Activated CD4-positive, alpha-beta T cell treated with anti-CD3 and anti-CD28 coated beads for 24 hours (primary cell): ENCODE data around the gene METTL21C.

Experiments used
- DNase-seq, 2 donors: peaks; one replicate each; pipeline ENCODE4 v3.0.0-alpha.2; 2020; ENCODE audit warnings: low read depth in 2 of 2

METTL21C gene

DNA sequence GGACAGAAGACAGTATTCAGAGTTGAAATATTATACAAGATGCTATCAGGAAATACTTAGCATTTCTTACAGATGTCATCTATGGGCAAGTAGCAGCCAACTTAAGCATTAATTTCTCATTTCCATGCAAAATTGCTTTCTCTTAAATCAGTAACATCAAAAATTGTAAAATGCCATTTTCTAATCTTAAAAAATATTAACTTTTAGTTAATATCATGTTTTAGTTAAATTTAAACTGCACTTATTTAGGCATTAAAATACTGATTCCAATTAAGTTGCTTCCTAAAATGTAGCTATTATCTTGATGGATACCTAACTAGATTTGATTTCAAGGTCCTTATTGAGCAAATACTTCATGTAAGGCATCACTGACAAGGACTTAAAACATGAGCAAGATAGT lies 27.8 kb downstream of the METTL21C start:
- no peak for DNase-seq

- no peak for DNase-seq
Observed at GRCh38 chr13:102659168-102659713, 35.6 kb downstream of the METTL21C start.

DNA sequence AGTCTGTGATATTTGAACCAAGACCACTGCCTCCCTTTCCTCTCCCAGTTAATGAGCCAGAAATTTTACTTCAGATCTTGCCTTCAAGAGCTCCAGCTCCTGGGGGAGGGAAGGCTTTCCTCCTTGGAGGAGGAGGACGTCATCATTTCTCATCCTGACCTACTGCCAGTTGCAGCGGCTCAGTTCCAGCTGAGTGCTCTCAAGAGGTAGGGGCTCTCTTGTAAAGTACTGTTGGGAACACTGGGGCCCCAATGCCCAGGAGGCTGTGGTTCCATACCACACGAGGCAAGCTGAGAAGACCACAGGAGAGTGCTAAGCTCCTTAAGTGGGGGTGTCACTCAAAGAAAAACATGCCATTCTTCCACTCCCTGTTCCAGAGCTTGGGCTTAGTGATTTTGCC lies 36.2 kb downstream of the METTL21C start:
- DNase-seq, result no peak

DNA sequence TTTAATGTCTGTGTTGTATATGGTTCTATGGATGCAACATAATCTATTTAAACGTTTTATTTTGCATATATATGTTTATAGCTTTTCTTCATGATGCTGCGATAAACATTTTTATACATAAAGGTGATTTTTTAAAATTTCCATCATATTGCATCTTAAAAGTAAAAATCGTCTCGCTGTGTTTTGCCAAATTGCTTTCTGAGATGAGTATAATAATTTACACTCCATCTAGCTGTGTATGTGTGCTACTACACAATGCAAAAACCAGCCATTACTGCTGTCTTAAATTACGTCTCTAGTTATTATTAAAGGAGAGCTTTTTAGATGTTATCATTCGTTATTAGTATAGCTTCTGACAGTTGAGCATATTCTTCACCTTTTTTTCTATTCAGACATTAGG lies 37.2 kb downstream of the METTL21C start:
- no peak for DNase-seq

DNA sequence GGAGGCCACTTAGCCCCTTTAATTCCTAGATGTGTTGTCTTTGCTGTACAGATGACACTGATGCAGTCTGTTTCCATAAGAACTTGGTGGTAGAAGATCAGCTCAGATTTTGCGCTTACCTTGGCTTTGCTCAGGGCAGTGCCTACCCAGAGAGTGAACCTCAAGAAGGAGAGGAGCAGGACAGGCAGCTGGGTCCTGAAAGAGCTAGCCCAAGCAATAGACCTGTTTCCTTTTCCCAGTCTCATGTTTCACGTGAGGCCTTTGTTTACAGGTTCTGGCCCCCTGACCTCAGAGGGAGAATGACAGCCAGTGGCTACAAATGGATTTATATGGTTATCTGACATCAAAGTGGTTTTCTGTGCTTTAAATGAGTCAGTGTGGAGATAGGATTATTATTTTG lies 40.1 kb downstream of the METTL21C start:
- DNase-seq, result no peak

GRCh38 chr13:102651892-102652291 lies 43.0 kb downstream of the METTL21C start:
- DNase-seq, result no peak

DNA sequence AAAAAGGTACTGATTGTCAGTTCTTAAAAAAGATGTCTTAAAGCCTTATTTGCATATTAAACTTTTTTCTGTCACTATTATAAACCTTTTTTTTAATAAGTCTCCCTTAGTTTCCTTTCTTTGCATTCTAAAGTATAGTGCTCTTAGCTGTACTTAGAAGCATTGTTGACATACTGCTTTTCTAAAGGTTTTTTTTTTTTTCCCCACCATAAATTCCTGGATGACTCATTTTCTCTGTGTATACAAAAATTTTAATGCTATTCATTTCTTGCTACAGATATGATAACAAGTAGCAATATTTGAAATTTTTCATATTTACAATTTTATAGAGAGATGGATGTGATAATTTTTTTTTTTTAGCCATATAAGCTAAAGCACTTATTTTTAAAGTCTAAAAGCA lies 43.5 kb downstream of the METTL21C start:
- no peak for DNase-seq

- DNase-seq, result no peak
Observed at GRCh38 chr13:102650444-102650843, 44.4 kb downstream of the METTL21C start.

GRCh38 chr13:102648046-102648445 lies 46.8 kb downstream of the METTL21C start:
- DNase-seq, result no peak

DNA sequence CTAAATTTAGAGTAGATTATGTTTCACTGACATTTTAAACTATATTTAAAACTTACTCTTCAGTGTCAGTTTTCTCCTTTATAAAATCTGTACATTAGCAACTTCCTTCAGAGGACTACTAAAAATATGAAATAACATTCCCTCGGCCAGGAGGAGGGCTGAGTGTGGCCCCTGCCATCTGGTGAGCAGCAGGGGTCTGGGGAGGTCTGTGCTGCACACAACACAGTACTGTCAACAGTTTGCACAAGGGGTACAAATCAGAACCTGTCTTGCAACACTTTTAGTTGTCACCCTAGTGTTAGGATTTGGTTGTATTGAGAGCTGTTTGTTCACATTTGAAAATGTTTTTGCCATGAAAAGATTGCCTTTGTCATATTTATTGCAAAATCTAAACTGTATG lies 49.1 kb downstream of the METTL21C start:
- DNase-seq, result no peak

GRCh38 chr13:102643656-102644055 lies 51.2 kb downstream of the METTL21C start:
- DNase-seq, result no peak

GRCh38 chr13:102642475-102642874 lies 52.4 kb downstream of the METTL21C start:
- DNase-seq, result no peak

DNA sequence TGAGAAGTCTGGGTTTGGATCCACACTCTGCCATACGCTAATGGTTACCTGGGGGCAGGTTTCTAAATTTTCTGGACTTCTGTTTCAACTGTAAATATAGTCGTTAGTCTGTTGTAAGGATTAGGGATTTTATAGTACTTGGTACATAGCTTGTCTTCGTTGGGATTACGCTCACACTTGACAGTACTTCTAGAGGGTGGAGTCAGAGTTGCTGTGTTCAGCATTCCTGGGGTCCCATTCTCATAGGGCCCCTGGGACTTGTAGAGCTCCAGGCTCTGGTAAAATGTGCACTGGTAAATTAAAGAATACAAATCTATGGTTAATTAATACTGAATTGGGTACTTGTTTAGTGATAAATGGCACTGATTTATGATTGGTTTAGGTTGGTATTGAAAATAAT lies 52.8 kb downstream of the METTL21C start:
- DNase-seq, result no peak

- DNase-seq, result no peak
Observed at GRCh38 chr13:102638741-102639140, 56.1 kb downstream of the METTL21C start.
